Erythroblast (primary cell): ENCODE results near the gene SNAP29.

Experiments used
- GATA1 ChIP-seq: IDR thresholded peaks from 2 replicates; pipeline ENCODE4 v1.6.1; 2011; ENCODE audit warnings: low read depth, mild to moderate bottlenecking, control low read depth, low read length, moderate library complexity
- POLR2A ChIP-seq: IDR thresholded peaks from 2 replicates; pipeline ENCODE4 v1.6.1; 2011; ENCODE audit warnings: mild to moderate bottlenecking, low read length

- no peak for TF ChIP-seq POLR2A
- TF ChIP-seq GATA1: no peak
These were observed 11.4 kb upstream of the SNAP29 start for GRCh38 chr22:20847318-20847822.
